Endothelial cell of umbilical vein (primary cell): ENCODE measurements around the gene ZNF519.
"Not testable (repeated sequence)": the region's sequence is repeated elsewhere in the genome, so short reads cannot be mapped to it uniquely, and the experiment has no call there.

Experiments
- CTCF ChIP-seq, 2 donors: IDR thresholded peaks; 1 replicate in 1 of 2; 2 replicates in 1 of 2; pipeline ENCODE4 v1.5.1; 2011; ENCODE audit warnings: low read length in 2 of 2, mild to moderate bottlenecking in 2 of 2, moderate library complexity in 2 of 2, control low read depth in 1 of 2, inconsistent platforms in 1 of 2, low read depth in 1 of 2; ENCODE audit not compliant: insufficient read depth in 1 of 2; ENCODE audit errors: extremely low read depth in 1 of 2
- EZH2 ChIP-seq: IDR thresholded peaks from 2 replicates; pipeline ENCODE4 v1.6.1; 2012; ENCODE audit warnings: borderline replicate concordance, low read depth, mild to moderate bottlenecking, moderate library complexity, low read length, inconsistent platforms; ENCODE audit not compliant: severe bottlenecking
- POLR2AphosphoS5 ChIP-seq: IDR thresholded peaks from 2 replicates; pipeline ENCODE4 v1.6.1; 2012; ENCODE audit warnings: low read depth, mild to moderate bottlenecking, control low read depth, low read length, moderate library complexity; ENCODE audit not compliant: insufficient read depth
- TF ChIP-seq, protein P1 (sequence below): IDR thresholded peaks from 2 replicates; pipeline ENCODE4 v1.6.1; 2011; ENCODE audit not compliant: insufficient read depth, insufficient read length

DNA sequence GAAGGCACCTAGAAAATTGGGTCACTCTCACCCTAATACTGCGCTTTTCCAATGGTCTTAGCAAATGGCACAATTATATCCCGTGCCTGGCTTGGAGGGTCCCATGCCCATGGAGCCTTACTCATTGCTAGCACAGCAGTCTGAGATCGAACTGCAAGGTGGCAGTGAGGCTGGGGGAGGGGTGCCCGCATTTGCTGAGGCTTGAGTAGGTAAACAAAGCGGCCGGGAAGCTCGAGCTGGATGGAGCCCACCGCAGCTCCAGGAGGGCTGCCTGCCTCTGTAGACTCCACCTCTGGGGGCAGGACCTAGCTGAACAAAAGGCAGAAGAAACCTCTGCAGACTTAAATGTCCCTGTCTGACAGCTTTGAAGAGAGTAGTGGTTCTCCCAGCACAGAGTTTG, 30.7 kb upstream of the ZNF519 start:
- TF ChIP-seq CTCF (IDR thresholded peaks at IDR 0.05; ENCODE audit: extremely low read depth in 1 of 2, insufficient read depth in 1 of 2, low read depth in 1 of 2, low read length in 2 of 2); POLR2AphosphoS5; EZH2: not testable (repeated sequence)
- TF ChIP-seq, protein P1, sequence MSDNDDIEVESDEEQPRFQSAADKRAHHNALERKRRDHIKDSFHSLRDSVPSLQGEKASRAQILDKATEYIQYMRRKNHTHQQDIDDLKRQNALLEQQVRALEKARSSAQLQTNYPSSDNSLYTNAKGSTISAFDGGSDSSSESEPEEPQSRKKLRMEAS = not testable (repeated sequence)
